Naive thymus-derived CD4-positive, alpha-beta T cell (primary cell): ENCODE measurements around the gene ANKFN1. TPM values are rescaled to one million over a fixed set of nuclear protein-coding genes. Genes with fewer than 3 reads are reported as not detected.

ENCODE experiments used
- ATAC-seq: fragments of 150-1000 bp; cut with Tn5 transposase; 2 replicates; pipeline ENCODE4 v1.10.0; 2021; ENCODE audit warnings: mild to moderate bottlenecking, moderate library complexity
- CTCF ChIA-PET: fragments of 350-600 bp; sonication (Branson Sonifier 250); formaldehyde crosslinking; loops from one replicate; lab custom pipeline; 2021; ENCODE audit warnings: antibody characterized with exemption; lab: Charles Lee
- POLR2A ChIA-PET: fragments of 350-600 bp; sonication (Branson Sonifier 250); formaldehyde crosslinking; loops from one replicate; lab custom pipeline; 2021; ENCODE audit warnings: antibody characterized with exemption, inconsistent platforms; lab: Charles Lee
- DNase-seq, 9 donors: peaks; one replicate each; pipeline versions ENCODE4 v3.0.0 to v3.0.0-alpha.2; 2020 to 2022; ENCODE audit warnings: mixed read lengths in 1 of 9
- H3K27ac ChIP-seq: one replicate; pipeline ENCODE4 v1.7.0; 2013; ENCODE audit warnings: mild to moderate bottlenecking, low read depth, low read length, moderate library complexity
- H3K27me3 ChIP-seq, 2 donors: one replicate each; pipeline ENCODE4 v1.7.0; 2013; ENCODE audit warnings: low read length in 2 of 2, mild to moderate bottlenecking in 2 of 2, moderate library complexity in 2 of 2; ENCODE audit not compliant: control insufficient read depth in 2 of 2, insufficient read depth in 2 of 2
- H3K36me3 ChIP-seq, 3 experiments: 1 replicate in 2 of 3; 2 replicates in 1 of 3; pipeline ENCODE4 v1.7.0; 2013; ENCODE audit warnings: low read length in 3 of 3, mild to moderate bottlenecking in 3 of 3, moderate library complexity in 1 of 3; ENCODE audit not compliant: insufficient read depth in 3 of 3, control insufficient read depth in 2 of 3
- H3K4me1 ChIP-seq, 2 donors: one replicate each; pipeline ENCODE4 v1.7.0; 2013; ENCODE audit warnings: low read length in 2 of 2, mild to moderate bottlenecking in 2 of 2, moderate library complexity in 1 of 2; ENCODE audit not compliant: control insufficient read depth in 2 of 2, insufficient read depth in 2 of 2
- H3K4me3 ChIP-seq: 2 replicates; pipeline ENCODE4 v1.7.0; 2013; ENCODE audit warnings: mild to moderate bottlenecking, low read length
- H3K9me3 ChIP-seq, 3 experiments: 1 replicate in 2 of 3; 2 replicates in 1 of 3; pipeline ENCODE4 v1.7.0; 2013; ENCODE audit warnings: low read length in 3 of 3; ENCODE audit not compliant: control insufficient read depth in 2 of 3
- H3K27ac Mint-ChIP-seq, 9 donors: one replicate each; pipeline ENCODE4 v1.8.0; 2020 to 2022; ENCODE audit warnings: mixed read lengths in 9 of 9, mild to moderate bottlenecking in 8 of 9, moderate library complexity in 5 of 9, inconsistent platforms in 2 of 9
- H3K27me3 Mint-ChIP-seq, 5 donors: one replicate each; pipeline ENCODE4 v1.8.0; 2021 to 2022; ENCODE audit warnings: mixed read lengths in 5 of 5, mild to moderate bottlenecking in 1 of 5
- H3K36me3 Mint-ChIP-seq, 5 donors: one replicate each; pipeline ENCODE4 v1.8.0; 2020 to 2022; ENCODE audit warnings: mixed read lengths in 5 of 5, mild to moderate bottlenecking in 3 of 5, inconsistent platforms in 1 of 5
- H3K4me1 Mint-ChIP-seq, 7 donors: one replicate each; pipeline ENCODE4 v1.8.0; 2020 to 2022; ENCODE audit warnings: mixed read lengths in 7 of 7, mild to moderate bottlenecking in 3 of 7, inconsistent platforms in 1 of 7
- H3K4me3 Mint-ChIP-seq, 10 donors: one replicate each; pipeline ENCODE4 v1.8.0; 2020 to 2022; ENCODE audit warnings: mild to moderate bottlenecking in 10 of 10, mixed read lengths in 10 of 10, moderate library complexity in 6 of 10, inconsistent platforms in 2 of 10
- H3K9me3 Mint-ChIP-seq, 11 donors: one replicate each; pipeline ENCODE4 v1.8.0; 2020 to 2022; ENCODE audit warnings: mixed read lengths in 11 of 11, mild to moderate bottlenecking in 4 of 11, inconsistent platforms in 1 of 11, moderate library complexity in 1 of 11
- intact Hi-C, 2 donors: fragments of 100-400 bp; cut with micrococcal nuclease; formaldehyde crosslinking; loops; one replicate each; pipeline ENCODE4 v1.15.1; 2023
- polyA plus RNA-seq, 2 donors: library from polyadenylated mRNA; unstranded; fragments of 300-500 nt; fragmentation: Illumina TruSeq; gene quantifications; one replicate each; pipeline ENCODE4 v1.2.3, GENCODE V29; 2021
- total RNA-seq, 6 experiments: library from RNA in 5 of 6; stranded (reverse) in 5 of 6; gene quantifications; 1 replicate in 5 of 6; 2 replicates in 1 of 6; pipeline ENCODE4 v1.2.3 and lab custom pipeline; 2021 to 2026

Gene ANKFN1
- total and polyA plus RNA-seq, 7 experiments from 2014 or later: not detected

- peaks cover 2 to 17% (median 12%) of the 10 kb centered on the region in 5 donors for H3K27me3 Mint-ChIP-seq
- POLR2A ChIA-PET: no interaction called here
Measured at GRCh38 chr17:56305007-56305406, 151.7 kb downstream of the ANKFN1 start.

DNA sequence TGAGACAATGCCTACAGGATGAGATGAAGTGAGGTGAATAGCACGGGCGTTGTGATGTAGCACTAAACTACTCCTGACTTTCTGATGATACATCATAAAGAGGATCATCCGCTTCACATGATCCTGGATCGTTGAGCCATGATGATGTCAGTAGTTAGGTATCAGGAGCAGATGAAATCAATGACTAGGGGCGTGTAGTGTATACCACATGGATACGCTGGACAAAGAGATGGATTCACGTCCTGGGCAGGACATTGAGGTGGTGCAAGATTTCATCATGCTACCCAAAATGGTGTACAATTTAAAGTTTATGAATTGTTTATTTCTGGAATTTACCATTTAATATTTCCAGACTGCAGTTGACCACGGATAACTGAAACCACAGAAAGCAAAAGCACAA lies 156.6 kb downstream of the ANKFN1 start:
- H3K27me3 ChIP-seq: no peaks in the 10 kb centered on the region
- Mint-ChIP-seq H3K9me3 (peaks cover 0 to 7% (median 0%) of the 10 kb centered on the region in 11 donors), H3K4me1 (no peaks in the 10 kb centered on the region), H3K36me3 (no peaks in the 10 kb centered on the region), H3K27ac (no peak overlapping the region), H3K27me3 (peaks cover 5 to 29% (median 12%) of the 10 kb centered on the region in 5 donors), H3K4me3 (no peak overlapping the region)
- no peak overlapping the region for H3K27ac ChIP-seq
- H3K36me3 ChIP-seq: no peaks in the 10 kb centered on the region
- no peak for DNase-seq
- peak; percentile 20 for ATAC-seq
- no peaks in the 10 kb centered on the region for H3K4me1 ChIP-seq
- no peaks in the 10 kb centered on the region for H3K9me3 ChIP-seq
- intact Hi-C loops: no loop called here
- H3K4me3 ChIP-seq: no peak overlapping the region
- ChIA-PET POLR2A (no interaction called here), CTCF (no interaction called here)

More at GRCh38 chr17:56305007-56305406, 151.7 kb downstream of the ANKFN1 start:
- no peak overlapping the region for H3K27ac Mint-ChIP-seq
- ATAC-seq (no peak), DNase-seq (no peak)
- H3K4me3 Mint-ChIP-seq: no peak overlapping the region
- intact Hi-C loops: no loop called here
- peaks cover 0 to 7% (median 0%) of the 10 kb centered on the region in 11 donors for H3K9me3 Mint-ChIP-seq
- Histone ChIP-seq H3K27me3 (no peaks in the 10 kb centered on the region), H3K36me3 (no peaks in the 10 kb centered on the region), H3K4me1 (no peaks in the 10 kb centered on the region), H3K9me3 (no peaks in the 10 kb centered on the region), H3K27ac (no peak overlapping the region), H3K4me3 (no peak overlapping the region)
- H3K36me3 Mint-ChIP-seq: peaks cover 0 to 2% (median 0%) of the 10 kb centered on the region in 5 donors
- no peaks in the 10 kb centered on the region for H3K4me1 Mint-ChIP-seq
- CTCF ChIA-PET: no interaction called here

DNA sequence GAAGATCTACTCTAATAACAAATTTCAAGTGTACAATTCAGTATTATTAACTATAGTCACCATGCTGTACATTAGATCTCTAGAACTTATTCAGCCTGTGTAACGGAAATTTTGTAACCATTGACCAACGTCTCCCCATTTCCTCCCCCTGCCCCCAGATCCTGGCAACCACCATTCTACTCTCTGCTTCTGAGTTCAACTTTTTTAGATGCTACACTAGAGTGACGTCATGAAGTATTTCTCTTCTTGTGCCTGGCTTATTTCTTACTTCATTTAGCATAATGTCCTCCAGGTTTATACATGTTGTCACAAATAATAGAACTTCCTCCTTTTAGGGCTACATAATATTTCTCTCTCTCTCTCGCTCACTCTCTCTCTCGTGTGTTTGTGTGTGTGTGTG lies 157.5 kb downstream of the ANKFN1 start:
- DNase-seq (no peak), ATAC-seq (peak; percentile 71)
- CTCF ChIA-PET: no interaction called here
- Mint-ChIP-seq H3K36me3 (no peaks in the 10 kb centered on the region), H3K4me3 (no peak overlapping the region), H3K4me1 (no peaks in the 10 kb centered on the region), H3K9me3 (peaks cover 0 to 7% (median 0%) of the 10 kb centered on the region in 11 donors), H3K27me3 (peaks cover 5 to 24% (median 13%) of the 10 kb centered on the region in 5 donors), H3K27ac (no peak overlapping the region)
- POLR2A ChIA-PET: no interaction called here
- Histone ChIP-seq H3K36me3 (no peaks in the 10 kb centered on the region), H3K27me3 (no peaks in the 10 kb centered on the region), H3K4me3 (no peak overlapping the region), H3K9me3 (no peaks in the 10 kb centered on the region), H3K4me1 (no peaks in the 10 kb centered on the region), H3K27ac (no peak overlapping the region)
- intact Hi-C loops: no loop called here

- intact Hi-C loops: no loop called here
- DNase-seq (no peak), ATAC-seq (peak; percentile 66)
- Histone ChIP-seq H3K36me3 (no peaks in the 10 kb centered on the region), H3K27ac (no peak overlapping the region), H3K27me3 (no peaks in the 10 kb centered on the region), H3K9me3 (no peaks in the 10 kb centered on the region), H3K4me1 (no peaks in the 10 kb centered on the region), H3K4me3 (no peak overlapping the region)
- ChIA-PET POLR2A (no interaction called here), CTCF (no interaction called here)
- Mint-ChIP-seq H3K36me3 (no peaks in the 10 kb centered on the region), H3K4me1 (peaks cover 0 to 2% (median 0%) of the 10 kb centered on the region in 7 donors), H3K27ac (no peak overlapping the region), H3K9me3 (peaks cover 0 to 2% (median 0%) of the 10 kb centered on the region in 11 donors), H3K27me3 (peaks cover 5 to 24% (median 10%) of the 10 kb centered on the region in 5 donors), H3K4me3 (no peak overlapping the region)
Measured at GRCh38 chr17:56313201-56313600, 159.9 kb downstream of the ANKFN1 start.

GRCh38 chr17:56314026-56314425 lies 160.8 kb downstream of the ANKFN1 start:
- ChIA-PET POLR2A (no interaction called here), CTCF (no interaction called here)
- H3K4me1 Mint-ChIP-seq: peaks cover 0 to 2% (median 0%) of the 10 kb centered on the region in 7 donors
- H3K4me1 ChIP-seq: no peaks in the 10 kb centered on the region
- H3K27me3 ChIP-seq: no peaks in the 10 kb centered on the region
- no peaks in the 10 kb centered on the region for H3K36me3 ChIP-seq
- H3K9me3 ChIP-seq: no peaks in the 10 kb centered on the region
- intact Hi-C loops: no loop called here
- no peak for ATAC-seq
- no peaks in the 10 kb centered on the region for H3K36me3 Mint-ChIP-seq
- peaks cover 0 to 19% (median 7%) of the 10 kb centered on the region in 5 donors for H3K27me3 Mint-ChIP-seq
- no peak overlapping the region for H3K27ac ChIP-seq
- H3K4me3 ChIP-seq: no peak overlapping the region
- no peak for DNase-seq
- peaks cover 0 to 2% (median 0%) of the 10 kb centered on the region in 11 donors for H3K9me3 Mint-ChIP-seq
- H3K27ac Mint-ChIP-seq: no peak overlapping the region
- no peak overlapping the region for H3K4me3 Mint-ChIP-seq

DNA sequence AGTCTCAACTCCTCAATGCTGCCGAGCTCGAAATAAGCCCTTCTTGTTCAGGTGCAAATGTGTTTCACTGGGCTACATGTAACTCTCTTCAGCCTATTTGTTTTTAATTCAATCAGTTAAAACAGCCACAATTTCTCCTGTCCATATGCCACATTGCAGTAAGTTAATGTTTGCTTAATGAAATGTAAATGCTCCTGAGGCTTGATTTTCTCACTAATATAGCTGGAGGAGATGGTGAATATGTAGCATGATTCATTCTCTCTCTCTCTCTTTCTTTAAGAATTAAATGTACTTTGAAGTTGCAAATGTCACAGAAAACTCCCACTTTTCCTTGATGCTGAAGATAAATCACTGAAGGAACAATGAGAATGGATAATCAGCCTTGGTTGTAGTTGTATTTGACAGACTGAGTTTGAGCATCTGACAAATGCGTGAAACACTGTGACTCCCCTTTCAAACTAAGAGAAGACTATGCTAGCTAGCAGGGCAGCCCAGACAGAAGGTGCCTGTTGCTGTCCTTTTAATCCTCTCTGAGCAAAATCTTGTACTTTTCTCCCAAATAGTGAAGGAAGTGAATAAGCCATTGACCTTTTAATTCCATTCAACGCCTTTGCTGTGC lies 161.8 kb downstream of the ANKFN1 start:
- Histone ChIP-seq H3K27me3 (no peaks in the 10 kb centered on the region), H3K36me3 (no peaks in the 10 kb centered on the region), H3K9me3 (no peaks in the 10 kb centered on the region), H3K27ac (no peak overlapping the region), H3K4me1 (no peaks in the 10 kb centered on the region), H3K4me3 (no peak overlapping the region)
- H3K27me3 Mint-ChIP-seq: peaks cover 0 to 15% (median 7%) of the 10 kb centered on the region in 5 donors
- no peak overlapping the region for H3K4me3 Mint-ChIP-seq
- H3K4me1 Mint-ChIP-seq: peaks cover 0 to 2% (median 0%) of the 10 kb centered on the region in 7 donors
- no peak overlapping the region for H3K27ac Mint-ChIP-seq
- no peak for ATAC-seq
- peaks cover 0 to 2% (median 0%) of the 10 kb centered on the region in 11 donors for H3K9me3 Mint-ChIP-seq
- no peak for DNase-seq
- intact Hi-C loops: loop anchor here (5.0 kb wide), 2 partner anchors 188 to 578 kb away; no protein-coding TSS in a partner anchor
- ChIA-PET CTCF (no interaction called here), POLR2A (no interaction called here)
- no peaks in the 10 kb centered on the region for H3K36me3 Mint-ChIP-seq

GRCh38 chr17:56316604-56317003 lies 163.3 kb downstream of the ANKFN1 start:
- Mint-ChIP-seq H3K4me1 (peaks cover 0 to 2% (median 0%) of the 10 kb centered on the region in 7 donors), H3K4me3 (no peak overlapping the region), H3K9me3 (no peaks in the 10 kb centered on the region), H3K27ac (peak overlapping the region in 1 of 9 donors; percentile 2), H3K27me3 (peaks cover 0 to 12% (median 7%) of the 10 kb centered on the region in 5 donors), H3K36me3 (no peaks in the 10 kb centered on the region)
- H3K9me3 ChIP-seq: no peaks in the 10 kb centered on the region
- no peaks in the 10 kb centered on the region for H3K36me3 ChIP-seq
- no peaks in the 10 kb centered on the region for H3K27me3 ChIP-seq
- no peak for DNase-seq
- no peaks in the 10 kb centered on the region for H3K4me1 ChIP-seq
- POLR2A ChIA-PET: no interaction called here
- H3K4me3 ChIP-seq: no peak overlapping the region
- CTCF ChIA-PET: no interaction called here
- ATAC-seq: no peak
- intact Hi-C loops: loop anchor here (5.0 kb wide), 2 partner anchors 189 to 579 kb away; no protein-coding TSS in a partner anchor
- H3K27ac ChIP-seq: no peak overlapping the region
